IPS-18c (cell line): ENCODE results near the gene LCTL.
A peak's percentile ranks its signal among the peaks of the same experiment; 100 is the strongest.
"Not testable (repeated sequence)": the region's sequence is repeated elsewhere in the genome, so short reads cannot be mapped to it uniquely, and the experiment has no call there.

ENCODE experiments used
- H3K4me3 ChIP-seq: 2 replicates; pipeline ENCODE4 v1.7.0; 2013; ENCODE audit warnings: low read depth, mild to moderate bottlenecking, low read length, moderate library complexity; ENCODE audit not compliant: insufficient read depth
- H3K9me3 ChIP-seq: one replicate; pipeline ENCODE4 v1.6.1; 2013; ENCODE audit warnings: mild to moderate bottlenecking, low read length, moderate library complexity; ENCODE audit not compliant: control insufficient read depth, insufficient read depth

LCTL gene

GRCh38 chr15:66524838-66525237 lies 41.0 kb downstream of the LCTL start:
- no peak overlapping the region for H3K4me3 ChIP-seq

GRCh38 chr15:66523926-66524325 lies 41.9 kb downstream of the LCTL start:
- no peaks in the 10 kb centered on the region for H3K9me3 ChIP-seq

More at GRCh38 chr15:66524838-66525237, 41.0 kb downstream of the LCTL start:
- H3K9me3 ChIP-seq = no peaks in the 10 kb centered on the region

GRCh38 chr15:66515901-66516322 lies 49.9 kb downstream of the LCTL start:
- Histone ChIP-seq H3K9me3 (no peaks in the 10 kb centered on the region), H3K4me3 (no peak overlapping the region)

More at GRCh38 chr15:66523926-66524325, 41.9 kb downstream of the LCTL start:
- no peak overlapping the region for H3K4me3 ChIP-seq

- H3K4me3 ChIP-seq = no peak overlapping the region
- no peaks in the 10 kb centered on the region for H3K9me3 ChIP-seq
Observed at GRCh38 chr15:66514586-66514985, 51.2 kb downstream of the LCTL start.

- Histone ChIP-seq H3K9me3 (no peaks in the 10 kb centered on the region), H3K4me3 (no peak overlapping the region)
Observed at GRCh38 chr15:66508293-66508883, 57.4 kb downstream of the LCTL start.

- no peaks in the 10 kb centered on the region for H3K9me3 ChIP-seq
- H3K4me3 ChIP-seq = peak overlapping the region; percentile 71
Observed at GRCh38 chr15:66505818-66506217, 60.0 kb downstream of the LCTL start.

GRCh38 chr15:66505430-66505811 lies 60.4 kb downstream of the LCTL start:
- Histone ChIP-seq H3K9me3 (no peaks in the 10 kb centered on the region), H3K4me3 (peak overlapping the region; percentile 71)

- Histone ChIP-seq H3K9me3 (no peaks in the 10 kb centered on the region), H3K4me3 (peak within 1 kb of the TSS; percentile 71)
Observed at GRCh38 chr15:66504563-66505429, 61.0 kb downstream of the LCTL start, which contains the start of the genes RPL4 and ZWILCH. Gene RPL4 (minus strand): TSS chr15:66504855. CDS start chr15:66504790, 65 bp downstream. Gene ZWILCH (plus strand): TSS chr15:66505326. CDS start chr15:66505339, 13 bp downstream.

- Histone ChIP-seq H3K9me3 (no peaks in the 10 kb centered on the region), H3K4me3 (peak overlapping the region; percentile 71)
Observed at GRCh38 chr15:66503780-66504562, 61.8 kb downstream of the LCTL start.

- peak overlapping the region; percentile 71 for H3K4me3 ChIP-seq
- H3K9me3 ChIP-seq = not testable (repeated sequence)
Observed at GRCh38 chr15:66503041-66503648, 62.7 kb downstream of the LCTL start.

GRCh38 chr15:66502491-66502890 lies 63.3 kb downstream of the LCTL start:
- H3K9me3 ChIP-seq = no peaks in the 10 kb centered on the region
- peak overlapping the region; percentile 71; the same call in 1 of the 2 replicates for H3K4me3 ChIP-seq

GRCh38 chr15:66500346-66500745 lies 65.5 kb downstream of the LCTL start:
- not testable (repeated sequence) for H3K4me3 ChIP-seq, H3K9me3 ChIP-seq

GRCh38 chr15:66498501-66499386 lies 67.1 kb downstream of the LCTL start:
- no peaks in the 10 kb centered on the region for H3K9me3 ChIP-seq
- no peak overlapping the region for H3K4me3 ChIP-seq
